Brain pericyte (primary cell): ENCODE data around the gene HLA-E.
"Not testable (repeated sequence)": the region's sequence is repeated elsewhere in the genome, so short reads cannot be mapped to it uniquely, and the experiment has no call there.

ENCODE experiments used
- DNase-seq: peaks from one replicate; pipeline ENCODE4 v3.0.0-alpha.2; 2012; ENCODE audit warnings: low read depth, low spot score

The HLA-E gene

DNA sequence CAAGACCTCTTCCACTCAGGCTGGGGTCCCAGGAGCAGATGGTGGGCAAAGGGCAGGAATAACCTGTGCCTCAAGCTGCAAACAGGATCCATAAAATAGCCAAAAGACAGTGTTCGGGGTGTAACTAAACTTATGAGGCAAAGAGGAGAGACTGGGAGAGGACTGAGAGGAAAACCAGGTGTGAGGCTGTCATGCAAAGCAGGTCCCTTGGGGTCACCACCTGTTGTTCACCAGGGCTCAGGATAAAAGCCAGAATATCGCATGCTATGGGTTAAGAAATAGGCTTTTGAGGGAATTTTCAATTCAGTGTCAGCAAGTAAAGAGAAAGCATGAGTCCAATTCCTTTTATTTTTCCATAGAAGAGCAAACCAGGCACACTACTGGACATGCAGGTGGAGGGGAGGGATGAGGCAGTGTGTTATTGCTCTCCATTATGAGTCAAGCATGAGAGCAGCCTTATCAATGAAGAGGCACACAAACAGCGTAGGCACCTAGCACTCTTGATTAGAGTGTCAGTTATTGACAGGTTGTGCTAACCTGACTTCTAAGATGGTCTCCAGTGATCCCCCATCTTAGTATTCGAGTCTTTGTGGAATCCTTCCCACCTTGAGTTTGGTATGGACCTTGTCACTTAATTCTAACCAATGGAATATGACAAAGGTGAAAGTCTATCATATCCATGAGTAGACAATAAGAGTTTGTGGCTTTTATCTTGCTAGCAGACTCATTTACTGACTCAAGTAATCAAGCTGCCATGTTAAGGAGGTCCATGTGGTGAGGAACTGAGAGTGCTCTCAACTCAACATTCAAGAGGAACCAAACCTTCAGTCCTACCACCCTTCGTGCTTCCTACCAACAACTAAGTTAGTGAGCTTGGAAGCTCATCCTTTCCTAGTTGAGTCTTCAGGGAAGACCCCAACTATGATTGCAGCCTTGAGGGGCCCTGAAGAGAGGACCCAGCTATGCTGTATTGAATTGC is 18.8 kb downstream of the HLA-E start:
- no peak for DNase-seq

DNA sequence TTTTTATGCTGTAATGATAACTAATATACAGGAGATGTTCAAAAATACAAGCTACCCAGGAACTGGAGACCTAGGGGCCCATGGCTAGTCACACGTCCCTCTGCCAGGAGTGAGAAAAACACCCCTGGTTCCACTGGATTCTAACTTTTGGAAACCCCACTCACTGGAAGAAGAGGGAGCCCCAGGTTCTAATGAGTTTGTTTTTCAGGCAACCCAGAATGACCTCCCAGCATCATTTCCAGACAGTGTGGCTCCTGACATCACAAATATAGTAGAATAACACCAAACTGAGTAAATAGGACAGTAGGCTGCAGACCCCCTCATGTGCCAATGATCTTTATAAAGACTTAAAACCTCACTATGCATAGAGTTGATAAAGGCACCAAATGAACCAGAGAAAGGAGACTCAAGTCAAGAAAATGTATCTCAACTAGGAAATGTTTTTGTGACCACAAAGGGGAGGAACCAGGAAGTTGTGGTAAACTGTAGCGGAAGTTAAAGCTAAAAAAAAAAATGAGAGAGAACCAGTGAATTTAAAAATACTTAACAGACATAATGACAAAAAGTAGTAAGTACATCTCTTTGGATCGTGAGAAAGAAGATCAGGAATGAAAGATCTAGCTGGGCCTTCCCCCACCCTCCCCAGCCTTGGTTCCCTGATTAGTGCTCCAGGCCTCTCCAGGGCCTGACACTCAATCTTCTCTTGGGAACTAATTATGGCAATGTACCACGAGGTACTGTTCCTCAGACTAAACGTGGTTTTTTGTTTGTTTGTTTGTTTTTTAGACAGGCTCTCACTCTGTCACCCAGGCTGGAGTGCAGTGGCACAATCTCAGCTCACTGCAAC is 19.8 kb downstream of the HLA-E start:
- DNase-seq = no peak

DNA sequence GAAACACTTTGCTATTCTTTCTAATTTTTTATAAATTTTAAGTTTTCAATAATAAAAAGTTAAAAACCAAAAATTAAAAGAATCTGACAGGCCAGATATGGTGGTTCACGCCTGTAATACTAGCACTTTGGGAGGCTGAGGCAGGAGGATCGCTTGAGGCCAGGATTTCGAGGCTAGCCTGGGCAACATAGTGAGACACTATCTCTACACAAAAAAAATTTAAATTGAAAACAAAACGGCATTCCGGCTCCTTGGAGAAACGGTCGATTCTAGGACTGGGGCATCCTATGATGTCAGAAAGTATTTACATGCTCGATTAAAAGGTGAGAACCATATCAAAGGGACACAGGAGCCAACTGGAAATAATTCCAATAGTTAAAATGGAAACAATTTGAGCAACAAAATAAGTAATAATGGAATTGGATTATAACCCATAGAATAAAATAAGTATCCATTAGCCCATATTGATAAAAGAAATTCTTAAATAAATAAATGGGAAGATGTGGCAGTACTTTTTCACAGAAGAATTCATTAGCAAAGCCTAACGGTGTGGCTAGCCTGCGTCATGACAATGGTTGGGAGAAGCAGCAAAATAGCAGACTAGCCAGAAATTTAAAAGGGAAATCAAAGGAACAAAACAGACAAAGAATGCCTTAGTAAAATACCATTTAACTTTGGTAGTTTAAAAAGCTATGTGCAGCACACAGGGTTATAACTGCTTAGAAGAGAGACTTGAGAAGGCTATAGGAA is 21.3 kb downstream of the HLA-E start:
- no peak for DNase-seq

DNA sequence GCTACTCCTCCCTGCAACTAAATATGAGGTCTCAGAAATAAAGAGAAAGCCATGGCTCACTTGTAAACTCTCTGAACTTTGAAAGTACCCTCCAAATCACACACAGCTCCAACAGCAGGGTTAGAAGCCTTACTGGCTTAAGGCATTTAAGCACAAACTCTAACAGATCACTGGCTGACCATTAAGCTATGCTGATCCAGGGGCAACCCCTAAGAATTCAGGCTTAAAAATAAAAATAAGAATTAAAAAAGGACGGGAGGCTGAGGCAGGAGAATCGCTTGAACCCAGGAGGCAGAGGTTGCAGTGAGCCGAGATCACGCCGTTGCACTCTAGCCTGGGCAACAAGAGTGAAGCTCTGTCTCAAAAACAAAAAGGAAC is 21.8 kb downstream of the HLA-E start:
- no peak for DNase-seq

DNA sequence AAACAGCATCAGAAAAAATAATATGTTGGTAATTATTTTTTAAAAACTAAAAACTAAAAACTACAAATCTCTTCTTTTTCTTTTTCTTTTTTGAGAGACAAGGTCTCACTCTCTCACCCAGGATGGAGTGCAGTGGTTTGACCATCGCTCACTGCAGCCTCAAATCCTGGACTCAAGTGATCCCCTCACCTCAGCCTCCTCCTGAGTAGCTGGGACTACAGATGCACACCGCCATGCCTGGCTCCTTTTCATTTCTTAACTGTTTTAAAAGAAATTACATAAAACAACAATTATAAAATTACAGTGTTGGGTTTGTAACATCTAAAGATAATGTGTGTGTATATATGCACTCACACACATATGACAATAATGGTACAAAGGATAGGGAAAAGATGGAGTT is 24.1 kb downstream of the HLA-E start:
- DNase-seq = no peak

DNA sequence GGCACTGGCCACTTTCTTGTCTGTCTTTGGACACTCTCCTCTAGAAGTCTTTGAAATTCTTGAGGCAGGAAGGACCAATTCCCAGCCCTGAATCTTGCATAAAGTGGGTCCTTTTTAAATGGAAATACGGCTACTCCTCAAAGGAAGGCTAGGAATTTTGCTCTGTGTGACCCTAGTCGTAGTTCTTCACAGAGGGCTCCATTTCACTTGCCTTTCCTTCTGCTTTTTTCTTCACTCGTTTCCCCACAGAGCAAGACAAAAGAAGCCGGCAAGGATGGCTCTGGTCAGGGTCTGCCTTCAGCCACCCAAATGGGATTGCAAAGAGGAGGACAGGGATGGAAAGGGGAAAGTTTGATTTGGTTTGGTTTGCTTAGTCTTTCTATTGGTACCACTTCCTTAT is 25.8 kb downstream of the HLA-E start:
- DNase-seq = no peak

DNA sequence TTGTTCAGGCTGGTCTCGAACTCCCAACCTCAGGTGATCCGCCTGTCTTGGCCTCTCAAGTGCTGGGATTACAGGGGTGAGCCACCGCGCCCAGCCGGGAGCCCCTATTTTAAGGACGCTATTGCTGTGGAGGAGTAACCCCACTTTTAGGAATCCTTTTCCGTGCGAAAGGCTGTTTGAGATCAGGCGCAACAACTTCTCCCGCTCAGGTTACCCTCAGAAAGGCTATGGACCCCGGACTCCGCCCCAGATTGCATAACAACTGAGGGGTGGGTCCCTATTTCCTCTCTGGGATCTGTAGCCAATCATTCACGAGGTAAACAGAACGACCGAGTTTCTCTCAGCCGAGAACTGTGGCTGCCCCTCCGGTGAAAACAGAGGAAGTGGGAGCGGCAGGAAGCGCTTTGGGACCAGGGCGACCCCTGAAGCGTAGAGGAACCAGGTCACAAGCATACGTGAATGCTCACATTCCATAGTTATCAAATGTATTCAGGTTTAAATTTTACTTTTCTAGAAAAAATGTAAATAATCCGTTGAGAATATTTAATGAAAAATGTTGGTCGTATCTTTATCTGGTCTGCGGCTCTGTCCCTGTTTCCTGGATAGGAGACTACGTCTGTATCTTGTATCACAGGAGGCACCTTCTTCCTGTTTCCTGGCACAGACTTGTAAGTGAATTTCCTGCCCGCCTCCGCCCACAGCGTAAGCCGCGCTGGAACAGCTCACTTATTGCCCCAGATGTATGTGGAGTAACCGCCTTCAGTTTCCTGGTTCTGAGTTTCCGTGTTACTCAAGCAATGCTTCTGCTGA is 26.8 kb downstream of the HLA-E start:
- peak; percentile 66 for DNase-seq

DNA sequence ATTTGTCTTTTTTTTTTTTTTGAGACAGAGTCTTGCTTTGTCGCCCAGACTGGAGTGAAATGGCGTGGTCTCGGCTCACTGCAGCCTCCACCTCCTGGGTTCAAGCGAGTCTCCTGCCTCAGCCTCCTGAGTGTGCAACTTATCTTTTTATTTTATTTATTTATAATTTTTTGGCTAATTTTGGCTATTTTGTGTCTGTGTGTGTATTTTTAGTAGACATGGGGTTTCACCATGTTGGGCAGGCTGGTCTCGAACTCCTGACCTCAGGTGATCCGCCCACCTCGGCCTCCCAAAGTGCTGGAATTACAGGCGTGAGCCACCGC is 27.4 kb downstream of the HLA-E start:
- not testable (repeated sequence) for DNase-seq

DNA sequence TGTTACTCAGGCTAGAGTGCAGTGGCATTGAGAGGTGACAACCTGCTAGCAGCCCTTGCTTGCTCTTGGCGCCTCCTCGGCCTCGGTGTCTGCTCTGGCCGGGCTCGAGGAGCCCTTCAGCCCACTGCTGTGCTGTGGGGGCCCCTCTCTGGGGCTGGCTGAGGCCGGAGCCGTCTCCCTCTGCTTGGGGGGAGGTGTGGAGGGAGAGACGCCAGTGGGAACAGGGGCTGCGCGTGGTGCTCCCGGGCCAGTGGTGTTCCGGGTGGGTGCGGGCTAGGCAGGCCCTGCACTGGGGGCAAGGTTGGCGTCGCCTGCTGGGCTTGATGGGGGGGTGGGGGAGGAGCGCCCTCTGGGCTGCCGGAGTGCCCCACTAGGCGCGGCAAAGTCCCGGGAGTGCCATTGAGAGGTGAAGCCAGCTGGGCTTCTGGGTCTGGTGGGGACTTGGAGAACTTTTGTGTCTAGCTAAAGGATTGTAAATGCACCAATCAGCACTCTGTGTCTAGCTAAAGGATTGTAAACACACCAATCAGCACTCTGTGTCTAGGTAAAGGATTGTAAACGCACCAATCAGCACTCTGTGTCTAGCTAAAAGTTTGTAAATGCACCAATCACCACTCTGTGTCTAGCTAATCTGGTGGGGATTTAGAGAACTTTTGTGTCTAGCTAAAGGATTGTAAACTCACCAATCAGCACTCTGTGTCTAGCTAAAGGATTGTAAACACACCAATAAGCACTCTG is 28.6 kb downstream of the HLA-E start:
- not testable (repeated sequence) for DNase-seq

DNA sequence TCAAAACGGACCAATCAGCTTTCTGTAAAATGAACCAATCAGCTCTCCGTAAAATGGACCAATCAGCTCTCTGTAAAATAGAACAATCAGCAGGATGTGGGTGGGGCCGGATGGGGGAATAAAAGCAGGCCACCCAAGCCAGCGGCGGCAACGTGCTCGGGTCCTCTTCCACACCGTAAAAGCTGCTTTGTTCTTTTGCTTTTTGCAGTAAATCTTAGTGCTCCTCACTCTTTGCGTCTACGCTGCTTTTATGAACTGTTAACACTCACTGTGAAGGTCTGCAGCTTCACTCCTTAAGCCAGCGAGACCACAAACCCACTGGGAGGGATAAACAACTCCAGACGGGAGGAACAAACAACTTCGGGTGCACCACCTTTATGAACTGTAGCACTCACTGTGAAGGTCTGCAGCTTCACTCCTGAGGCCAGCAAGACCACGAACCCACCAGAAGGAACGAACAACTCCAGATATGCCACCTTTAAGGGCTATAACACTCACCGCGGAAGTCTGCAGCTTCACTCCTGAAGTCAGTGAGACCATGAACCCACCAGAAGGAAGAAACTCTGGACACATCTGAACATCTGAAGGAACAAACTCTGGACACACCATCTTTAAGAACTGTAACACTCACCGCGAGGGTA is 29.3 kb downstream of the HLA-E start:
- DNase-seq = not testable (repeated sequence)

DNA sequence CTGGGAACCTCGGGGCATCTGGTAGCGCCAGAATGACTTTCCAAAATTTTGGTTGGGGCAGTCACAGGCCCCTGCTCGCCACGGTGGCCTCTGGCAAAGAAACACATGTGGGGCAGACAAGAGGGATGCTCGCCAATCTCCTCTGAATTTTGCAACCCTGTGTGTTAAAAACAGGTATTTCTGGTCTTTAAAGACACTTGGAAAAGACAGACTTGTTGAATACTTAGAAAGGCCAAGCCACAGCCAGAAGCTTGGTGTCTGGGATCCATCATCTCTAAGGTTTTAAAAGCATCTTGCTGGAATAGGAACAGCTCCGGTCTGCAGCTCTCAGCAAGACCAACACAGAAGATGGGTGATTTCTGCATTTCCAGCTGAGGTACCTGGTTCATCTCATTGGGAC is 31.2 kb downstream of the HLA-E start:
- no peak for DNase-seq

DNA sequence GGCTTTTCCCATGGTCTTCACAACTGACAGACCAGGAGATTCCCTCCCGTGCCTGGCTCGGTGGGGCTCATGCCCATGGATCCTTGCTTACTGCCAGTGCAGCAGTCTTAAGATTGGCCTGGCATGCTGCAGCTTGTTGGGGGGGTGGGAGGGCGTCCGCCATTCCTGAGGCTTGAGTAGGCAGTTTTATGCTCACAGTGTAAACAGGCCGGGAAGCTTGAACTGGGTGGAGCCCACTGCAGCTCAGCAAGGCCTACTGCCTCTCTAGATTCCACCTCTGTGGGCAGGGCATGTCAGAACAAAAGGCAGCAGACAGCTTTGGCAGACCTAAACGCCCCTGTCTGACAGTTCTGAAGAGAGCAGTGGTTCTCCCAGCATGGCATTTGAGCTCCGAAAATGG is 31.8 kb downstream of the HLA-E start:
- not testable (repeated sequence) for DNase-seq

DNA sequence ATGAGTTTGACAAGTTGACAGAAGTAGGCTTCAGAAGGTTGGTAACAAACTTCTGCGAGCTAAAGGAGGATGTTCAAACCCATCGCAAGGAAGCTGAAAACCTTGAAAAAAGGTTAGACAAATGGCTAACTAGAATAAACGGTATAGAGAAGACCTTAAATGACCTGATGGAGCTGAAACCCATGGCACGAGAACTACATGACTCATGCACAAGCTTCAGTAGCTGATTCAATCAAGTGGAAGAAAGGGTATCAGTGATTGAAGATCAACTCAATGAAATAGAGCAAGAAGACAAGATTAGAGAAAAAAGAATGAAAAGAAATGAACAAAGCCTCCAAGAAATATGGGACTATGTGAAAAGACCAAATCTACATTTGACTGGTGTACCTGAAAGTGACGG is 32.6 kb downstream of the HLA-E start:
- DNase-seq = not testable (repeated sequence)

DNA sequence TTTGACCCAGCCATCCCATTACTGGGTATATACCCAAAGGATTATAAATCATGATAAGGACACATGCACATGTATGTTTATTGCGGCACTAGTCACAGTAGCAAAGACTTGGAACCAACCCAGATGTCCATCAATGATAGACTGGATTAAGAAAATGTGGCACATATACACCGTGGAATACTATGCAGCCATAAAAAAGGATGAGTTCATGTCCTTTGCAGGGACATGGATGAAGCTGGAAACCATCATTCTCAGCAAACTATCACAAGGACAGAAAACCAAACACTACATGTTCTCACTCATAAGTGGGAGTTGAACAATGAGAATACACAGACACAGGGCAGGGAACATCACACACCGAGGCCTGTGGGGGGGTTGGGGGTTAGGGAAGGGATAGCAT is 37.1 kb downstream of the HLA-E start:
- not testable (repeated sequence) for DNase-seq

DNA sequence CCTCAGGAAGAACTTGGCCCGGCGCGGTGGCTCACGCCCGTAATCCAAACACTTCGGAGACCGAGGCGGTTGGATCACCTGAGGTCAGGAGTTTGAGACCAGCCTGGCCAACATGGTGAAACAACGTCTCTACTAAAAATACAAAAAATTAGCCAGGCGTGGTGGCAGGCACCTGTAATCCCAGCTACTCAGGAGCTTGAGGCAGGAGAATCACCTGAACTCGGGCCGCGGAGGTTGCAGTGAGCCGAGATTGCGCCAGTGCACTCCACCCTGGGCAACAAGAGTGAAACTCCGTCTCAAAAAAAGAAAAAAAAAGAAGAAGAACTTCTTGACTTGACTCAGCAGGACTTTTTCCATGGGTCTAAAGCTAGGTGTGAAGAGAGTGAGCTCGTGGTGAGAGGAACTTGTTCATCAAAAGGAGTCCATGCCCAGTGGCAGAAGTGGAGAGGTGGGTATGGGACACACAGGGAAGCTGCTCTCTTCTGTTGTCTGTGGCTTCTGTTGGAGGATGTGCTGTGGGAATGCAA is 40.1 kb downstream of the HLA-E start:
- DNase-seq = not testable (repeated sequence)

DNA sequence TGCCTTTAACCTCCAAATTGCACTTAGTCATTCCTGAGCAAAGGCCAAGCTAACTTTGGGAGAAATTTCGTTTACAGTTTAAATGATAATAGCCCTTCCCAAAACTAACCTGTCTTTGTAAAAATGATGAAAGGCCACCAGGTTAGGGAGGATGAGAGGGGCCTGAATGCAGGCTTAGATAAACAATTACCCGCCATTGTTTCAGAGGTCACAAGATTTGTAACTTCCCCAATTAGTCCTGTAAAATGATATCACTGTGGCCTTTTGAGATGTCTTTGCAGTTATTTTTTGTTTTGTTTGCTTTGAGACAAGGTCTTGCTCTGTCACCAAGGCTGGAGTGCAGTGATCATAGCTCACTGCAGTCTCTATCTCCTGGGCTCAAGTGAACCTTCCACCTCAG is 40.7 kb downstream of the HLA-E start:
- DNase-seq = no peak

DNA sequence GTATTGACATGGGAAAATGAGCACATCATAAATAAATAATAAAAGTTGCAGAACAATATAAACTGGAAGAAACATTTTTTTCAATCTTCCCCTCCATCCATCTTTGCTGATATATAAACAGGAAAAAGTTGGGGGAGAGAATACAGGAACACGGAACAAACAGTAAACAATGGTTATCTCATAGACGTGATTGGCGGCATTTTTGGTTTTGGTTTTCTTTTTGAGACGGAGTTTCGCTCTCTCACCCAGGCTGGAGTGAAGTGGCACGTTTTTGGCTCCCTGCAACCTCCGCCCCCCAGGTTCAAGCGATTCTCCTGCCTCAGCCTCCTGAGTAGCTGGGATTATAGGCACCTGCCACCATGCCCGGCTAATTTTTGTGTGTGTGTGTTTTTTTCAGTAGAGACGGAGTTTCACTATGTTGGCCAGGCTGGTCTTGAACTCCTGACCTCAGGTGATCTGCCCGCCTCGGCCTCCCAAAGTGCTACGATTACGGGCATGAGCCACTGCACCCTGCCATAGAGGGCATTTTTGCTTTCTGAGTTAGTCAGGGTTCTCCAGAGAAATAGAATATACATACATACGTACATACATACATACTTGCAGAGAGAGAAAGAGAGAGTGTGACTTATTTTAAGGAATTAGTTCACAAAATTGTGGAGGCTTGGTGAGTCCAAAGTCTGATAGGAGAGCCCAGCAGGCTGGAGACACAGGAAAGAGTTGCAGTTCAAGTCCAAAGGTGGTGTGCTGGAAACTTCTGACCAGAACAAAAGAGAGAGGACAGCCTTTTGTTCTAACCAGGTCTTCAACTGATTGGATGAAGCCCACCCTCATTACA is 44.4 kb downstream of the HLA-E start:
- DNase-seq = no peak

DNA sequence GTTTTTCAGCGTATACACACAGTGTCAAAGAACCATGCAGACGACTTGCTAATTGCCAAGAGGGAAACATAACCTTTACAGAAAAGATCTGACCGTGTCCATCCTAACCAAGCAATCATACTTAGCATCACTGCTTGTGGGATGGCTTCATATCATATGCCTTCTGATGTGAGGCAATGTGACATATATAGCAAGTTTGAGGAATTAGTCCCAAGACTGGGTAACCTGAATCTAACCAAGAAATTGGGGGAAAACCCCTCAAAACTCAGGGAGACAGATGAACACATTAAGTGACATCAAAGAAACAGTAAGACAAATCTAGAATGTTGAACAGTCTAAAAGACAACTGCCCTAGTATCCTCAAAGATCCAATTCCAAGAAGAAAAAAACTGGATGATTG is 48.6 kb downstream of the HLA-E start:
- DNase-seq = no peak
